Measurements from ENCODE around the gene HEPACAM.

HEPACAM gene

GRCh38 chr11:124899383-124900145 lies 36.3 kb downstream of the HEPACAM start:
- DNase-seq (ENCODE audit: low spot score), result no peak

GRCh38 chr11:124898711-124899110 lies 37.1 kb downstream of the HEPACAM start:
- DNase-seq (ENCODE audit: low spot score), result peak; percentile 21

GRCh38 chr11:124898263-124898680 lies 37.6 kb downstream of the HEPACAM start:
- peak; percentile 91 for DNase-seq (ENCODE audit: low spot score)

GRCh38 chr11:124897674-124898262 lies 38.1 kb downstream of the HEPACAM start, which contains the start of gene ROBO4:
Gene ROBO4, minus strand, starts transcription at chr11:124897865. Its CDS starts 70 bp downstream, at chr11:124897795.
- no peak for DNase-seq (ENCODE audit: low spot score)

- DNase-seq (ENCODE audit: low spot score), result no peak
Observed at GRCh38 chr11:124896821-124897391, 38.9 kb downstream of the HEPACAM start.

DNA sequence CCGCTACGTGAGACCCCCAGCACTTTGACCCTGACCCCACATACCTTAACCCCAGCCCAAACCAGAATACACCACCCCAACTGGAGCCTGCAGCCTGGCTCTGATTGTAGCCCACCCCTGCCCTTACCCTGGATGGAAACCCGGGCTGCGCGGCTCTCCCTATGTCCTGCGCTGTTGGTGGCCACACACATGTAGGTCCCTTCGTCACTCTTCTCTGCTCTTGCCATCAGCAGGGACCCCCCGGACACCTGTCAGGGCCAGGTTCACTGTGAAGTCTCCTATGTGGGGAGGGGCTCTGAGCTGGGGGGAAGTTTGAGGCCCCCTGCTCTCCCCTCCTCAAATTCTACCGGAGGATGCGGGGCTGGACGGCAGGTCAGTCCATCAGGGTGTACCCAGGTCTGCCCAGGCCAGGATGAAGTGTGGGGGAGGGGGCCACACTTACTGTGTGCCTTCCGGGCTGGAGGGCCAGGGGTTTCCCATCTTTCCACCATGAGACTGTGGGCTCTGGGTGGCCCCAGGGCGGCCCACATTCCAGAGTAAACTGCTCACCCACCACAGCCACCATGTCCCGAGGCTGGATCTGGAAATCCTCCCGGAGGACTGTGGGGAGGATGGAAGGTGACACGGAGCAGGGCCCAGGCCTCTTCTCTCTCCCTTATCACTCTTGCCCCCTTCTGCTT lies 39.6 kb downstream of the HEPACAM start:
- DNase-seq (ENCODE audit: low spot score), result no peak

GRCh38 chr11:124895471-124895971 lies 40.3 kb downstream of the HEPACAM start:
- DNase-seq (ENCODE audit: low spot score), result no peak

DNA sequence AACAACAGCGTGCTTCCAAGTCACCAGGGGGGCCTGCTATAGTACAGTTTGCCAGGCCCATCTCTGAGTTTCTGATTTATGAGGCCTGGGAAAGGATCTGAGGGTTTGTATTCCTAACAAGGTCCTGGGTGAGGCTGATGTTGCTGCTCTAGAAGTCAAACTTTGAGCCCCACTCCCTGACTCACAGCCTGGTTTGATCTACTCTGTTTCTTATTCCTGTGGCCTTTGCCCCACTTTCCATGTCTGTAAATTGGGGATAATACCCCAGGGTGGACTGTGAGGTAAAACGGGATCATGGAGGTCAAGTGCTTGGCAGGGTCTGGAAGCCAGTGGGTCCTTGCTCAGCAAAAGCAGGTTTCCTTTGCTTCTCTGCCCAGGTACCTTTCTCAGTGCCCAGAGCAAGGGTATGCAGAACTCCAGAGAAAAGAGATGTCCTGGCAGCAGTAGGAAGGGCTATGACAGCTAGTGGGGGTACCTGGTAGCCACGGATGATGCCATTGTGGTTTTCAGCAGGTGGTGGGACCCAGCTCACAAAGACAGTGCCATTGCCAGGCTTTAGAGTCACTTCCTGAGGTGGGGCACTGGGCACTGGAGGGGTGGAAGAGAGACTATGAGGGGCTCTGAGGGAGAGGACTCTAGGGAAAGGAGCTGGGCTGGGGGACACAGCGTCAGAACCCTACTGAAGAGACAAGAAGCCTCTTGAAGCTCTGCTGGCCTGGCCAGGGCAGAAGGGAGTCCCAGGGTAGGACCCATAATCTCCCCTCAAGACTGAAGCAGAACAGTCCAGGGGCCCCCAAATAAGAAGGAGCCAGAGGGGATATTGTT lies 41.0 kb downstream of the HEPACAM start:
- DNase-seq (ENCODE audit: low spot score), result no peak

- DNase-seq (ENCODE audit: low spot score), result no peak
Observed at GRCh38 chr11:124893781-124894401, 42.0 kb downstream of the HEPACAM start.

- no peak for DNase-seq (ENCODE audit: low spot score)
Observed at GRCh38 chr11:124892750-124893454, 42.9 kb downstream of the HEPACAM start.

DNA sequence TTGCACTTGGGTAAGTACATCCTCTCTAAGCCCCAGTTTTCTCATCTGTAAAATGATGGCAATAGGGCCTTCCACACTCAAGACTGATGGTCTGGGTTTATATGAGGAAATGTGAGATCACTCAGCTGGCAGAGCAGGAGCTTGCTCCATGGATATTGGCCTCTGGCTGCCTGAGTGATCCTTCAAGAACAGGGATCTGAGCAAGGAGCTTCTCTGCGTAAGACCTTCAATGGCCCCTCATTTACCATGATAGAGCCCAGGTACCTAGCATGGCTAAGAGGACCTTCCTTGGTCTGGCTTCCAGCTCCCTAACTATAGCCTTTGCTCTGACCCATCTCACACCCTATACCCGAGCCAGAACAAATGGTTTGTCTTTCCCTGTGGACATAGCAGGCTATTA lies 43.7 kb downstream of the HEPACAM start:
- DNase-seq (ENCODE audit: low spot score), result no peak

GRCh38 chr11:124891373-124891861 lies 44.4 kb downstream of the HEPACAM start:
- DNase-seq (ENCODE audit: low spot score), result no peak

GRCh38 chr11:124890683-124891372 lies 45.0 kb downstream of the HEPACAM start:
- no peak for DNase-seq (ENCODE audit: low spot score)

DNA sequence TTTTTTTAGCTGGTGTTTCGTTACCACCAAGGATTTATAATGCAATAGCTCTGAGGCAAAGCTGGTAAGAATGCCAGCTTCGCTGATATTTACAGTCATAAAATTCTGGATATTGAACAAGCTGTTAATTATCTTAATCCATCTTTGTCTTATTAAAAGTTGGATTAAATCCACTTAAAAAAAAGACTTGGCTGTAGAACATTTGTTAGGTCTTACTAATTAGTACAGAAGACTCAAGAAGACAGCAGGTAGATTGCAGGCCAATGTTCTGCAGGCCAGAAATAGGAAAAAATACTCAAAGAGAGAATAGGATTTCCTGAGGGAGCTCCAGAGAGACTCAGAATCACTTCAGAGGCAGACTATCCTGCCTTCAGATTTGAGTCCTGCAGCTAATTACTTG lies 45.7 kb downstream of the HEPACAM start:
- DNase-seq (ENCODE audit: low spot score), result no peak

DNA sequence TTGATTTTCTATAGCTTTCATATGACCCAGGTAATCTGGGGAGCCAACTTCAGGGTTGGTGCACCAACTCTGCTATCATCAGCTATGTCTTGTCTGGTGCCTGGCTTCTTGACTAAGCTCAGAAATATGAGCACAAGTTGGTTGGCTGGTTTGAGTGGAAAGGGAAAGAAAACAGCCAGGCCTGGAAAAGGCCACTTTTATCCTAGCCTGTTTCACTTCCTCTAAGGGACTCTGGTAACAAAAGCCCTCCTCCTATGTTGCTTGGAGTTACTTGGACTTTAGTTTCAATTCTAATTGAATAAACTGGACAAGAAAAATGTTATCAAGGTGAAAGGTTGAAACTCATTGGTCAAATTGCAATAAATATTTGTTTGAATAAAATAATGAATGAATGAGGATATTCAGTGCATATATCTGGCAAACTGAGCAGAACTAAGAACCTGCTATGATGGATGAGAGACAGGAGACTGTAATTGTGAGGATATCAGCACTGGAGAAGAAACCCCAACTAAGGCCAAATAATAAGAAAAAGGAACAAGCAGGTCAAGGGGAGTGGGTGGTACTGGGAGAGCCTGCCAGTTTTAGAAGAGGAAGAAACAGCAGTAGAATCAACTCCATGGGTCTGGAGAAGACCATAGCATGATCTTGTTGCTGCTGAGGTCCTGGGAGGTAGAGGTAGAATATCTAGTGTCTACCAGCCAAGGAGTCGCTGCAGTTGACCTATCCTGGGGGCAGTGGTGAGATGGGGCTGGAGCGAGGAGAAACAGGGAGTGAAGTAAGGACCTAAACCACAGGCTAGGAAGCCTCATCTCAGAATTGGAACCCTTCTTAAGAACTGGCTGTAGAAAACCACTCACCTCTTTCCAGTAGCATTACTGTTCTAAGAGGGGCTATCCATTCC lies 46.4 kb downstream of the HEPACAM start:
- no peak for DNase-seq (ENCODE audit: low spot score)

- no peak for DNase-seq (ENCODE audit: low spot score)
Observed at GRCh38 chr11:124887667-124888013, 48.2 kb downstream of the HEPACAM start.

DNA sequence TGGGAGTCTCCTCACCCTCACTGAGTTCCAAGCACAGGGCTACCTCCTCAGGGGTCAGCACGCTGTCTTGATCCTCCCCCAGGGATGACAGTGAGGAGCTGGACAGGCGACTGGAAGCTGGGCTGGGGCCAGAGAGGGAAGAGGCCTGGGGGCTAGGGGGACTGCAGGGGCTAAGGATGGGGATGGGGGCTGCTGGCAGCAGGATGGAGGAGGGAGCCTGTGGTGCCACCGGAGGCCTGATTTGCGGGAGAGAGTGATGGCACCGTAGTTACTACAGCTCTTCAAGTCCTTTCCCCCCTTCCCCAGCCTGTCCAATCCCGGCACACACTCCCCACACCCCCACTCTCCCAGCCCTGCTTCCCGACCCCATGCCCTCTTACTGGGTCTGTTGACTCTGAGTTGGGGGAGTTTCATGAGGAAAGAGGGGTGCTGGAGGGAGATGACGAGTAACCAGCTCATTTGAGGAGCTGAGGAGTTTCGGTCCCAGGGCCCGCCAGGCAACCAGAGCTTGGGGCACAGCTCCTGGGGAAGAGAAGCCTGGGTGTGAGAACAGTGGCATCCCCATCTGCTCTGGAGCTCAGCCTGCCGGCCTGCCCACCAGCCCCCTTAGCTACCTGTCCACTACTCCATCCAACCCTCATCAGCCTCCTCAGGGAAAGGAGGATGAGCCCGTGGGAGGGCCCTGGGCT lies 48.7 kb downstream of the HEPACAM start:
- no peak for DNase-seq (ENCODE audit: low spot score)

GRCh38 chr11:124886476-124886875 lies 49.4 kb downstream of the HEPACAM start:
- no peak for DNase-seq (ENCODE audit: low spot score)
